SK-N-SH (cell line): Measurements from ENCODE around the gene FAM120A. TPM values are rescaled to one million over a fixed set of nuclear protein-coding genes. Genes with fewer than 3 reads are reported as not detected.

Experiments
- CTCF ChIA-PET: fragments of 300-600, 350-600 bp; formaldehyde crosslinking; extraction: SDS; loops from one replicate; lab custom pipeline; 2021; lab: Yijun Ruan, JAX
- POLR2A ChIA-PET: fragments of 350-600 bp; sonication (Branson Sonifier 250); formaldehyde crosslinking; extraction: SDS; loops from one replicate; lab custom pipeline; 2020; ENCODE audit warnings: antibody characterized with exemption, inconsistent platforms; lab: Yijun Ruan, JAX
- DNase-seq: peaks from one replicate; pipeline ENCODE4 v3.0.0; 2012
- H2AFZ ChIP-seq: fragments of 200-600 bp; sonication (generic); 2 replicates; pipeline ENCODE4 v1.8.1; 2016; ENCODE audit warnings: antibody characterized with exemption, mild to moderate bottlenecking, low read depth
- H3F3A ChIP-seq: fragments of 200-600 bp; sonication (generic); replicated peaks from 2 replicates; pipeline ENCODE3; 2016; ENCODE audit warnings: antibody characterized with exemption, mild to moderate bottlenecking; ENCODE audit not compliant: insufficient read depth
- H3K27ac ChIP-seq, 2 experiments: fragments of 200-500 bp in 1 of 2; fragments of 200-600 bp in 1 of 2; sonication (Bioruptor generic) in 1 of 2; sonication (generic), shearing (Covaris generic) in 1 of 2; 2 replicates each; pipeline versions ENCODE4 v1.5.1 to v1.6.1; 2014 to 2016; ENCODE audit warnings: low read depth in 2 of 2, inconsistent platforms in 1 of 2, low read length in 1 of 2, mild to moderate bottlenecking in 1 of 2, mixed read lengths in 1 of 2
- H3K27me3 ChIP-seq: fragments of 200-600 bp; sonication (generic), shearing (Covaris generic); 2 replicates; pipeline ENCODE4 v1.6.1; 2016; ENCODE audit warnings: mixed run types; ENCODE audit not compliant: insufficient read depth
- H3K36me3 ChIP-seq, 2 experiments: fragments of 200-500 bp in 1 of 2; fragments of 200-600 bp in 1 of 2; sonication (Bioruptor generic) in 1 of 2; sonication (generic) in 1 of 2; replicated peaks in 1 of 2; 2 replicates each; pipeline versions ENCODE3 to v1.5.1; 2014 to 2016; ENCODE audit warnings: low read length in 1 of 2, mild to moderate bottlenecking in 1 of 2; ENCODE audit not compliant: insufficient read depth in 2 of 2, control insufficient read depth in 1 of 2
- H3K4me1 ChIP-seq, 2 experiments: fragments of 200-500 bp in 1 of 2; fragments of 200-600 bp in 1 of 2; sonication (Bioruptor generic) in 1 of 2; sonication (generic), shearing (Covaris generic) in 1 of 2; 2 replicates each; pipeline versions ENCODE4 v1.5.1 to v1.6.1; 2014 to 2016; ENCODE audit warnings: low read depth in 1 of 2, low read length in 1 of 2, mixed run types in 1 of 2; ENCODE audit not compliant: insufficient read depth in 2 of 2, control insufficient read depth in 1 of 2
- H3K4me2 ChIP-seq: fragments of 200-600 bp; sonication (generic), shearing (Covaris generic); 2 replicates; pipeline ENCODE4 v1.6.1; 2017; ENCODE audit warnings: mixed run types
- H3K4me3 ChIP-seq, 2 experiments: fragments of 200-500 bp in 1 of 2; fragments of 200-600 bp in 1 of 2; sonication (Bioruptor generic) in 1 of 2; sonication (generic), shearing (Covaris generic) in 1 of 2; 2 replicates each; pipeline versions ENCODE4 v1.5.1 to v1.8.1; 2014 to 2016; ENCODE audit warnings: low read depth in 2 of 2, inconsistent platforms in 1 of 2, low read length in 1 of 2, mild to moderate bottlenecking in 1 of 2, mixed read lengths in 1 of 2, moderate library complexity in 1 of 2
- H3K79me2 ChIP-seq: fragments of 200-600 bp; sonication (generic); 2 replicates; pipeline ENCODE4 v1.8.1; 2017; ENCODE audit warnings: mild to moderate bottlenecking; ENCODE audit not compliant: insufficient read depth
- H3K9ac ChIP-seq: fragments of 200-600 bp; sonication (generic); 2 replicates; pipeline ENCODE4 v1.6.1; 2017; ENCODE audit warnings: mixed run types
- H3K9me2 ChIP-seq: fragments of 200-600 bp; sonication (generic); 2 replicates; pipeline ENCODE4 v1.6.1; 2017; ENCODE audit warnings: mixed run types
- H3K9me3 ChIP-seq: fragments of 200-600 bp; sonication (generic); 2 replicates; pipeline ENCODE4 v1.6.1; 2017; ENCODE audit warnings: mixed run types, mild to moderate bottlenecking, moderate library complexity
- H4K20me1 ChIP-seq: fragments of 200-600 bp; sonication (generic); 2 replicates; pipeline ENCODE4 v1.6.1; 2017; ENCODE audit warnings: mild to moderate bottlenecking, mixed run types; ENCODE audit not compliant: insufficient read depth
- FOSL2 ChIP-seq: IDR thresholded peaks from 2 replicates; pipeline ENCODE4 v1.4.0; 2012; ENCODE audit warnings: low read depth, mild to moderate bottlenecking, moderate library complexity, borderline replicate concordance
- FOXJ3 ChIP-seq: sonication (generic); formaldehyde crosslinking; IDR thresholded peaks from 2 replicates; pipeline ENCODE4 v1.5.1; 2020; ENCODE audit warnings: mild to moderate bottlenecking, missing genetic modification reagents
- GABPA ChIP-seq: IDR thresholded peaks from 2 replicates; pipeline ENCODE4 v1.4.0; 2012; ENCODE audit warnings: low read depth, mild to moderate bottlenecking
- GATA2 ChIP-seq: sonication (generic); formaldehyde crosslinking; IDR thresholded peaks from 2 replicates; pipeline ENCODE4 v1.5.0; 2020; ENCODE audit warnings: mild to moderate bottlenecking, missing genetic modification reagents
- IRF3 ChIP-seq: fragments of 150-350 bp; IDR thresholded peaks from 2 replicates; pipeline ENCODE4 v1.6.1; 2016; ENCODE audit warnings: mild to moderate bottlenecking, low read depth, low read length
- JUND ChIP-seq: IDR thresholded peaks from 2 replicates; pipeline ENCODE4 v1.4.0; 2012
- MAX ChIP-seq: IDR thresholded peaks from 2 replicates; pipeline ENCODE4 v1.4.0; 2012; ENCODE audit warnings: low read depth
- MEF2A ChIP-seq: IDR thresholded peaks from 2 replicates; pipeline ENCODE4 v1.4.0; 2012; ENCODE audit warnings: low read depth, borderline replicate concordance
- POLR2AphosphoS5 ChIP-seq: IDR thresholded peaks from 2 replicates; pipeline ENCODE4 v1.6.1; 2012; ENCODE audit warnings: low read depth, low read length
- RXRA ChIP-seq: IDR thresholded peaks from 2 replicates; pipeline ENCODE4 v1.4.0; 2012; ENCODE audit warnings: low read depth, mild to moderate bottlenecking, borderline replicate concordance
- SIN3A ChIP-seq: IDR thresholded peaks from 2 replicates; pipeline ENCODE4 v1.6.1; 2012; ENCODE audit warnings: low read depth, mild to moderate bottlenecking, low read length, moderate library complexity, borderline replicate concordance
- SMC3 ChIP-seq: IDR thresholded peaks from 2 replicates; pipeline ENCODE4 v1.6.1; 2012; ENCODE audit warnings: low read depth, low read length, improper control_type of control experiment
- TEAD4 ChIP-seq: IDR thresholded peaks from 2 replicates; pipeline ENCODE4 v1.4.0; 2012; ENCODE audit warnings: mild to moderate bottlenecking, borderline replicate concordance; ENCODE audit not compliant: insufficient read depth
- YY1 ChIP-seq: IDR thresholded peaks from 2 replicates; pipeline ENCODE4 v1.4.0; 2012; ENCODE audit warnings: low read depth, mild to moderate bottlenecking
- WGBS: methylation state at CpG from one replicate; pipeline ENCODE4 v1.1.6; 2017; ENCODE audit warnings: low lambda C conversion rate; 5-methylcytosine and 5-hydroxymethylcytosine counted together
- polyA plus RNA-seq, 3 experiments: library from polyadenylated mRNA; depleted of rRNA; stranded (reverse); fragments of >200 nt; gene quantifications; 2 replicates each; pipeline ENCODE4 v1.2.3, GENCODE V29; 2012

The FAM120A gene
- polyA plus RNA-seq, 1 of the 3 experiments (the other 2 are of a cell fraction) = 58.6 TPM

GRCh38 chr9:93552923-93553322, 101.4 kb downstream of the FAM120A start:
- H3K9me2 ChIP-seq = no peaks in the 10 kb centered on the region
- no peak for DNase-seq
- peaks cover 57 to 71% of the 10 kb centered on the region in 2 experiments for H3K36me3 ChIP-seq
- H3K27me3 ChIP-seq = no peaks in the 10 kb centered on the region
- H2AFZ ChIP-seq = no peak overlapping the region
- no peak overlapping the region for H3K4me3 ChIP-seq
- no peaks in the 10 kb centered on the region for H3K9me3 ChIP-seq
- H4K20me1 ChIP-seq = no peaks in the 10 kb centered on the region
- no peak overlapping the region for H3K4me2 ChIP-seq
- POLR2A ChIA-PET = no interaction called here
- H3K27ac ChIP-seq = no peak overlapping the region
- H3K9ac ChIP-seq = no peak overlapping the region
- no peaks in the 10 kb centered on the region for H3K4me1 ChIP-seq
- H3F3A ChIP-seq = no peaks in the 10 kb centered on the region
- peaks cover 3% of the 10 kb centered on the region; the same call in 1 of the 2 replicates for H3K79me2 ChIP-seq
- 90% methylated on average over 1 of the region's 1 CpG for WGBS
- no peak for TF ChIP-seq MAX
- TF ChIP-seq FOXJ3 = no peak
- no peak for TF ChIP-seq SMC3
- TF ChIP-seq GABPA = no peak
- no peak for TF ChIP-seq YY1
- TF ChIP-seq TEAD4 = no peak
- no peak for TF ChIP-seq GATA2 (CRISPR knock-in tag)
- TF ChIP-seq RXRA = no peak
- CTCF ChIA-PET = interaction anchor here (2.7 kb wide), 1 partner anchor 13 kb away, joined by 15 read pairs; no protein-coding TSS in a partner anchor

- Histone ChIP-seq H3K9me2 (no peaks in the 10 kb centered on the region), H3K9ac (no peak overlapping the region), H3K36me3 (peaks cover 61 to 80% of the 10 kb centered on the region in 2 experiments), H3K27me3 (no peaks in the 10 kb centered on the region), H4K20me1 (no peaks in the 10 kb centered on the region), H3K4me1 (no peaks in the 10 kb centered on the region), H3K27ac (no peak overlapping the region)
- POLR2A ChIA-PET = no interaction called here
- DNase-seq = no peak
- WGBS = 98% methylated on average over 4 of the region's 4 CpGs
- TF ChIP-seq POLR2AphosphoS5 (no peak), MEF2A (no peak), IRF3 (no peak), JUND (no peak), SIN3A (no peak), YY1 (no peak), FOSL2 (no peak), TEAD4 (no peak)
- TF ChIP-seq, all 33 proteins: peak for 0
- peaks cover 3% of the 10 kb centered on the region; the same call in 1 of the 2 replicates for H3K79me2 ChIP-seq
- H3K4me2 ChIP-seq = no peak overlapping the region
- no peaks in the 10 kb centered on the region for H3K9me3 ChIP-seq
- CTCF ChIA-PET = no interaction called here
- H3F3A ChIP-seq = no peaks in the 10 kb centered on the region
- no peak overlapping the region for H3K4me3 ChIP-seq
- no peak overlapping the region for H2AFZ ChIP-seq
These were observed 103.9 kb downstream of the FAM120A start for GRCh38 chr9:93555370-93555769.
